IPS-18a (cell line): ENCODE data around the gene DONSON.
A peak's percentile ranks its signal among the peaks of the same experiment; 100 is the strongest.
"Not testable (repeated sequence)": the region's sequence is repeated elsewhere in the genome, so short reads cannot be mapped to it uniquely, and the experiment has no call there.

Source experiments
- H3K27ac ChIP-seq: one replicate; pipeline ENCODE4 v1.5.1; 2013; ENCODE audit warnings: low read length
- H3K27me3 ChIP-seq: one replicate; pipeline ENCODE4 v1.6.1; 2013; ENCODE audit warnings: mild to moderate bottlenecking, low read length; ENCODE audit not compliant: control insufficient read depth, insufficient read depth
- H3K36me3 ChIP-seq: one replicate; pipeline ENCODE4 v1.6.1; 2013; ENCODE audit warnings: low read depth, low read length; ENCODE audit not compliant: control insufficient read depth
- H3K4me1 ChIP-seq: one replicate; pipeline ENCODE4 v1.6.1; 2013; ENCODE audit warnings: low read depth, low read length; ENCODE audit not compliant: control insufficient read depth
- H3K4me3 ChIP-seq: one replicate; pipeline ENCODE4 v1.5.1; 2013; ENCODE audit warnings: low read length
- H3K9ac ChIP-seq: one replicate; pipeline ENCODE4 v1.6.1; 2013; ENCODE audit warnings: mild to moderate bottlenecking, low read length, moderate library complexity
- H3K9me3 ChIP-seq: one replicate; pipeline ENCODE4 v1.6.1; 2013; ENCODE audit warnings: low read depth, low read length; ENCODE audit not compliant: control insufficient read depth

DONSON gene

GRCh38 chr21:33588485-33589335 is at the start of gene DONSON:
Gene DONSON (minus strand): TSS chr21:33588684. CDS start chr21:33588641, 43 bp downstream.
- Histone ChIP-seq H3K4me3 (peak within 1 kb of the TSS; percentile 90), H3K4me1 (peaks cover 12% of the 10 kb centered on the region), H3K36me3 (peaks cover 13% of the 10 kb centered on the region), H3K9me3 (no peaks in the 10 kb centered on the region), H3K27me3 (peaks cover 6% of the 10 kb centered on the region), H3K27ac (no peak within 1 kb of the TSS), H3K9ac (peak within 1 kb of the TSS; percentile 75)

- no peak overlapping the region for H3K9ac ChIP-seq
- no peak overlapping the region for H3K27ac ChIP-seq
- H3K27me3 ChIP-seq, result no peaks in the 10 kb centered on the region
- H3K4me3 ChIP-seq, result no peak overlapping the region
- H3K9me3 ChIP-seq, result no peaks in the 10 kb centered on the region
- H3K36me3 ChIP-seq, result peaks cover 6% of the 10 kb centered on the region
- H3K4me1 ChIP-seq, result peaks cover 5% of the 10 kb centered on the region
Observed at GRCh38 chr21:33634254-33634653, 45.8 kb upstream of the DONSON start.

- not testable (repeated sequence) for H3K36me3 ChIP-seq, H3K9ac ChIP-seq, H3K27me3 ChIP-seq, H3K9me3 ChIP-seq, H3K27ac ChIP-seq, H3K4me3 ChIP-seq
- peaks cover 11% of the 10 kb centered on the region for H3K4me1 ChIP-seq
Observed at GRCh38 chr21:33626151-33626550, 37.7 kb upstream of the DONSON start.

- Histone ChIP-seq H3K27ac (no peak overlapping the region), H3K27me3 (no peaks in the 10 kb centered on the region), H3K36me3 (peaks cover 5% of the 10 kb centered on the region), H3K4me1 (peaks cover 17% of the 10 kb centered on the region), H3K9me3 (no peaks in the 10 kb centered on the region), H3K9ac (no peak overlapping the region), H3K4me3 (no peak overlapping the region)
Observed at GRCh38 chr21:33622253-33622652, 33.8 kb upstream of the DONSON start.

GRCh38 chr21:33619726-33620125 is 31.2 kb upstream of the DONSON start:
- peaks cover 17% of the 10 kb centered on the region for H3K4me1 ChIP-seq
- H3K4me3 ChIP-seq, result no peak overlapping the region
- H3K9me3 ChIP-seq, result no peaks in the 10 kb centered on the region
- H3K36me3 ChIP-seq, result peaks cover 5% of the 10 kb centered on the region
- H3K27ac ChIP-seq, result no peak overlapping the region
- no peaks in the 10 kb centered on the region for H3K27me3 ChIP-seq
- no peak overlapping the region for H3K9ac ChIP-seq

- no peak overlapping the region for H3K27ac ChIP-seq
- no peaks in the 10 kb centered on the region for H3K9me3 ChIP-seq
- H3K27me3 ChIP-seq, result no peaks in the 10 kb centered on the region
- peaks cover 17% of the 10 kb centered on the region for H3K4me1 ChIP-seq
- H3K36me3 ChIP-seq, result peaks cover 2% of the 10 kb centered on the region
- no peak overlapping the region for H3K4me3 ChIP-seq
- no peak overlapping the region for H3K9ac ChIP-seq
Observed at GRCh38 chr21:33618407-33618806, 29.9 kb upstream of the DONSON start.

GRCh38 chr21:33617565-33617964 is 29.1 kb upstream of the DONSON start:
- H3K9ac ChIP-seq, H3K36me3 ChIP-seq, H3K9me3 ChIP-seq, H3K4me3 ChIP-seq, H3K27ac ChIP-seq, H3K27me3 ChIP-seq: not testable (repeated sequence)
- H3K4me1 ChIP-seq, result peaks cover 17% of the 10 kb centered on the region

- H3K36me3 ChIP-seq, result no peaks in the 10 kb centered on the region
- H3K27me3 ChIP-seq, result no peaks in the 10 kb centered on the region
Observed at GRCh38 chr21:33611006-33611744, 22.7 kb upstream of the DONSON start.

GRCh38 chr21:33608559-33608958 is 20.1 kb upstream of the DONSON start:
- Histone ChIP-seq H3K9me3 (no peaks in the 10 kb centered on the region), H3K4me3 (no peak overlapping the region), H3K27me3 (no peaks in the 10 kb centered on the region), H3K36me3 (no peaks in the 10 kb centered on the region), H3K27ac (no peak overlapping the region), H3K9ac (no peak overlapping the region), H3K4me1 (no peaks in the 10 kb centered on the region)

More at GRCh38 chr21:33611006-33611744, 22.7 kb upstream of the DONSON start:
- Histone ChIP-seq H3K9ac (no peak overlapping the region), H3K4me3 (no peak overlapping the region), H3K4me1 (no peaks in the 10 kb centered on the region), H3K9me3 (no peaks in the 10 kb centered on the region), H3K27ac (no peak overlapping the region)

- no peak overlapping the region for H3K4me3 ChIP-seq
Observed at GRCh38 chr21:33598051-33598450, 9.6 kb upstream of the DONSON start.

GRCh38 chr21:33587792-33588484 is 546 bp downstream of the DONSON start:
- Histone ChIP-seq H3K9me3 (no peaks in the 10 kb centered on the region), H3K27ac (no peak overlapping the region), H3K27me3 (peaks cover 6% of the 10 kb centered on the region), H3K4me3 (peak overlapping the region; percentile 90), H3K4me1 (peaks cover 12% of the 10 kb centered on the region), H3K9ac (peak overlapping the region; percentile 75), H3K36me3 (peaks cover 19% of the 10 kb centered on the region)

More at GRCh38 chr21:33598051-33598450, 9.6 kb upstream of the DONSON start:
- Histone ChIP-seq H3K27ac (no peak overlapping the region), H3K4me1 (no peaks in the 10 kb centered on the region), H3K27me3 (no peaks in the 10 kb centered on the region), H3K36me3 (peaks cover 27% of the 10 kb centered on the region), H3K9me3 (no peaks in the 10 kb centered on the region), H3K9ac (no peak overlapping the region)
